ENCODE data around the gene PRKG1.

- no peak for TF ChIP-seq EZH2 (IDR thresholded peaks at IDR 0.05; ENCODE audit: insufficient read depth, poor library complexity, severe bottlenecking)
- no peak for TF ChIP-seq EZH2phosphoT487 (IDR thresholded peaks at IDR 0.05; ENCODE audit: insufficient read depth, low read depth)
Measured at GRCh38 chr10:52313933-52314821, 1239.9 kb downstream of the PRKG1 start, which contains the start of gene DKK1.

Measured in GM23248 (cell line).